Measurements from ENCODE around the gene METAP1D.
"Not testable (repeated sequence)": the region's sequence is repeated elsewhere in the genome, so short reads cannot be mapped to it uniquely, and the experiment has no call there.

Gene METAP1D

DNA sequence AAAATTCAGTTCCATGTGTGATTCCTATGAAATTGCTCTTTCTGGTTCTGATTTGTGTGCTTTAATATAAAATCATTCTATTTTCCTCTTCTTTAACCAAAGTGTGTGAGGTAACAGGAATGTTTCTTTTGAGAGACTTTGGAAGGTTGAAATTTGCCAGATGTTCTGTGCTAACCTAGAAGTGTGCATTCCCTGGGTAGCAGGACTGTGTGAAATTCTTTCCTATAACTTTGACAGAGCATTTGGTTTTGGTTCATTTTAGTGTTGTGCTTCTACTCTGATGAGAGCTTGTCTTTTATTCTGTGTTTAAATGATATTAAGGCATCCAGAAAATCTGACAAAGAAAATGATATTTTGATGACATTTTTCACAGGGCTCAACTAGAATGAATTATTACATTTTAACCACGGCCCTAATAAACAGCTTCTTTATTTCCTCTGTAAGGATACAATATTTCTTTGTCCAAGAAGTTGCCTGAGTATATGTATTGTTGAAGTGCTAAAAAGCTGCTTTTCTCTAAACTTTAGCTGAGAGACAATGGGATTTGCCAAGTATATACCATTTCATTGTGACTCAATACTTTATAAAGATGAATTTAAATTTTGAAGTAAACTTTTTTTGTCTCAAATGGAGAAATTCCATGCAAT lies 50.8 kb downstream of the METAP1D start:
- no peak for DNase-seq

DNA sequence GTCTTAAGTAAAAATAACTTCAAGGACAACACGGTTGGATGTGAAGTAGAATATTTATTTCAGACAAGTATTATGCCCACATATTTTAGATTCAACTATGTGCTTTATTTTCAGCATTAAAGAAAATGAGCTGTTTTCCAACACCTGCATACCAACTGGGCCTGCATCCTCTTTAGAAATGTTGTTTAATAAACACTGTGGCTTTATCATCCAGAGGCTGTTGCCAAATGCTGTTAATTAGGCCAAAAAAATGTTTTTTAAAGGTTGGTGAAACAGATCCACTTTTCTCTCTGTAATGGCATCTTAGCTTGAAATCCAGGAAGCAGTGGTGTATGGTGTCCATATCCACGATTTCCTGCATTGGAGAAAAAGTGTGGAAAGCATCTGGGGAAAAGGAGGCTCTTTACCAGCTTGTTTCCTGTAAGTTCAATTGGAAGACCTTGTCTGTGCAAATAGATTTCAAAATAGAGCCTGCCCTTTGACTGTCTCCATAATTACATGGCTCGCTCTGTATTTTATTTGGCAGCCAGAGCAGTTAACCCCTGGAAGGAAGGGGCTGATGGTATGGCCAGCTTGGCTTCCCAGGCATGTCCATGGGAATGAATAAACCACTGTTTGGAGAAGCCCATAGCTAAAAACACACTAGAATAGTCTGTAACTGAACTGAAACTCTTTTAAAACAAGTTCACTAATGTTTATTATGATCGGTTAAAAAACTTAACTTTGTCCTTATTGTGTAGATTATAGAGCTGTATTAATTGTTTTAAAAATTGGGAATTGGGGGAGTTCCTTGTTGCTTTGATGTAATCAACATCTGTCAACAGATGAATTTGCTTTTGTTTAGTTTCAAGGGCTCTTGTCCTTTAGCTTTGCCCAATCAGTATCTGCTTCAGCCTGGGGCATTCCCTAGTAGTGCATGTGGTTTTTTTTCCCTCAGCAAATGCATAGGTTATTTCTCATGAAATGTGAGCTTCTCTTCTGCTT lies 52.5 kb downstream of the METAP1D start:
- no peak for DNase-seq

DNA sequence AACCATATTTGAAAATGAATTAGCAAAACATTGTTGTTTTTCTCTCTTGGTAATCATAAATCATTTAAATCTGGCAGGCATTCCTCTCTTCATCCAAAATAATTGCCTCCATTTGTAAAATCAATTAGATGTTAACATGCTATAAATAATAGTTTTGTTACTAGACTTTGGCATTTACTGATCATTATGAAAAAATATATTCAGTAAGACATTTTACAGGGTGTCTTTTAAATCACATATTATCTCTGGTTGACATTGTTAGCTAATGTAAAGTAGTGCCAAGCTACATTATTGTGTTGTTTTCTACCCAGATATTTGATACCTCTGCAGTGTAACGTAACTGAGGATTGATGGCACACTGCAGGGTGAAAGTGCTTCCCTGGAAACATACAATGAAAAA lies 53.7 kb downstream of the METAP1D start:
- DNase-seq, result no peak

DNA sequence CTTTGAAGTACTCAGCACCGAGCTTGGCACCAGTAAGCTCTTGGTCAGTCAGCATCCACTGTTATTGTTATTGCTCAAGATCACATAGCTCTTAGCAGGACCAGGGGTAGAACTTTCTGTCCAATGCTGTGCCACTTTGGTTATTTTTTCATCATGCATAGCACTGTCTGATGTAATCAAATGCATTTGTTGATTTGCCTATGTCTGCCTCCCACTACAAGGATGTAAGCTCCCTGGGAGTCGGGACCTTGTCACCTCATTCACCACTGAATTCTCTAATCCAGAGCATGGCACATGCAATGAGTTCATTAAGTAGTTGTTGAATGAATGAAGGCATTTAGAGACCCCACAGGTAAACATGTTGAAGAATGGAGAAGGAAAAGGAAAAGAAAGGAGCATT lies 56.5 kb downstream of the METAP1D start:
- DNase-seq, result no peak

DNA sequence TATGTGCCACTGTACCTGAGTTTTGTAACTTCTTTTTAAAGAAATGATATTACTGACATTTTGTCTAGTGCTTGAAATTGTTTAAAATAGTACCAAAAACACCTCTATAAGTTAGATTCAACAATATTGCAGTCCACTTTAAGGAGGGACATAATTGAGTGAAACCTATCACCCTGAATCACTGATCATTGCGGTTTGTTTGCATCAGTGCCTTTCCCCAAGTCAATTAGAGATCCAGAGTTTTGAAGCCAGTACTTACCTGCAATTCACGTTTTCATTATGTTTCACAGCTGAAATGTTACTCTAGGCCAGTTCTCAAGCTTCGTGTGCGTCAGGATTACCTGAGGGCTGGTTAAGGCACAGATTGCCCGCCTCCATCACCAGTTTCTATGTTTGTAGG lies 58.9 kb downstream of the METAP1D start:
- DNase-seq, result no peak

DNA sequence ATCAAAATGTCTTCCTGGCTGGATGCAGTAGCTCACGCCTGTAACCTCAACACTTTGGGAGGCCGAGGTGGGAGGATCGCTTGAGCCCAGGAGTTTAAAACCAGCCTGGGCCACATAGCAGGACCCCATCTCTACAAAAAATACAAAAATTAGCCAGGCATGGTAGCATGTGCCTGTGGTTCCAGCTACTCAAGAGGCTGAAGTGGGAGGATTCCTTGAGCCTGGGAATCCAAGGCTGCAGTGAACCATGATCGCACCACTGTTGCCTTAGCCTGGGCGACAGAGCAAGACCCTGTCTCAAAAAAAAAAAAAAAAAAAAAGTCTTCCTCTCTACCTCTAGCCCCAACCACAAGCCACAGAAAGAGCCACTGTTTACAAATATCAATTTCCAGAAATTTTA lies 60.4 kb downstream of the METAP1D start:
- DNase-seq, result not testable (repeated sequence)

DNA sequence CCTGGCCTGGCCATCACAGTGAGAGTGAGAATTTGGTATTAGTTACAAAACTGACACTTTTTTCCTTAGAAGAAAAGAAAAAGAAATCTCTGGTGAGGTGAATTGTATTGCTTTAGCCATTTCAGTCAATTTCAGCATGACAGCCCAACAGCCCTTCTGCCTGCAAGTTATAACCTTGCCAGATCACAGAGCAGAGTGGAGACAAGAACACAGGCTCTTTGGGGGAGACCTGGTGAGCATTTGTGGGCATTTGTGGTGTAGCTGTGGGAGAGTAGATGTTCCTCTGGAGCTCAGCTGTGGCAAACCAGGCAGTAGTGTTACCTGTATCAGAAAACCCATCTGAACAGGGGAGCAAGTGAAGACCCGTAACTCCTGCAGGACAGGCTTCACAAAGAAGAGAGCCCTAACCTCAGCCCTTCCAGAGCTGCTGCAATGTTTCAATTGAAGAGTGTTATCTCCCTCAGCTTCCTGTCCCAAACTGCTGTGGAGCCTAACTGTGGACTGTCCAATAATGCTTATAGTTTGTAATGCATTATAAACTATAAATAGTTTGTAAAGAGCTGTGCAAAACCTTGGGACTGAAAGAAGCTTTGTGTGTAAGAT lies 62.8 kb downstream of the METAP1D start:
- DNase-seq, result no peak

DNA sequence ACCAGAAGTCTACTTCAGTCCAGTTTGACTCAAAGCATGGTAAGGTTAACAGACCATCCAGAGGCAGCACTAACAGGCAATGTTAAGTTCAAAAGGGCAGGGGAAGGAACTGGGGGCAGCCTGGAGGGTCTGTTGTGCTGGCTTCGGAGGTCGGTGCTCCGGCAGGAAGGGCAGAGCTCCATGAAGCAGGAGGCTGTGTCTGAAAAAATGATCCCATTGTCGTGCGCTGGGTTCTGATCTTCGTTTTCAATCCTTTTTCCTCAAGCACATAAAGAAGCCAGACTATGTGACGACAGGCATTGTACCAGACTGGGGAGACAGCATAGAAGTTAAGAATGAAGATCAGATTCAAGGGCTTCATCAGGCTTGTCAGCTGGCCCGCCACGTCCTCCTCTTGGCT lies 63.7 kb downstream of the METAP1D start:
- DNase-seq, result no peak

DNA sequence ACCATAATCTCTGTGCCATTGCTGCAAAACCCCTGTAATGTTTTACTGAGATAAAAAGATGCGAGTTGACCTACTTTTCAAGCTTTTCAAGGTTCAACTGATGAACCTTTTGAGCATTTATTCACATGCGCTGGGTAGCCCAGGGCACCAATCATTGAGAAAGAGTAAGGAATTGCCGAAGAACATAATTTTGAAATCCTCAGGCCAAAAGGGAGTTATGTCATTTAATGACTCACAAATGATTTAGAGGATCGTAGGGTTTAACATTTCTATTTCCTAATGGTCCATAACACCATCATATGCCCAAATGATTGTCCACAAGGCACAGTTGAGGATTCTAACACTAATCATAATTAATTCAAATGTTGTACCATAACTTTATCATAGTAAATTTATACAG lies 65.4 kb downstream of the METAP1D start:
- no peak for DNase-seq

DNA sequence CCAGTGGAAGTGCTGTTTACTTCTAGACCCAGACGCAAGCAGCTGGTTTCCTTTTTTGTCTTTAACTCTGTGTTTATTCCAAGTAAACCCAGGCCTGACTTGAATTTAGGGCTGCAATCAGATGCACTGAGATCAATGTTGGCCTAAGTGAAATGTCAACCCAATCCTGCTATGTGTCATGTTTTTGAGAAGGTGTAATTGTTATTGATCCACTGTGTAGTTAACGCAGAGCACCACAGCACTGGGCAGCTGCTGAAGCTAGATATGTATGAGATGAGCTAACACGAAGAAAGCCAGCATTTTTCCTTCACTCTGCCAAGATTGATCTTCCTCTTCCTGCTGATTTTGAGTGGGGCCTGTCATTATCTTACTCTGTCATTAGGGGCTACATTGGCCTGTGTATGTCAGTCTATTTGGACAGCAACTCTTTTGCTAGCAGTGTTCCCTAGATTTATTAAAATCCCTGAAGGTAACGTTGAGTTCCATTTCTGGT lies 66.7 kb downstream of the METAP1D start:
- no peak for DNase-seq

DNA sequence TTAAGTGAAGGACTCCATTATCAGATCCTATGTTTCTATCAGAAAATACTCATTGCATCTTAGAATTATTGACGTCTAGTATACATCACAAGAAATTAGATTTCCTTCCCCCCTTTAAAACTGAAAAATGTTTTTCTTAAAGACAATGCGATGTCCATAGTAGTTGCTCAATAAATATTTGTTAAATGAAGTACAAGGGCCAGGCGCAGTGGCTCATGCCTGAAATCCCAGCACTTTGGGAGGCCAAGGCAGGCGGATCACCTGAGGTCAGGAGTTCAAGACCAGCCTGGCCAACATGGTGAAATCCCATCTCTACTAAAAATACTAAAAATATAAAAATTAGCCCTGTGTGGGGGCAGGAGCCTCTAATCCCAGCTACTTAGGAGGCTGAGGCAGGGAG lies 68.2 kb downstream of the METAP1D start:
- not testable (repeated sequence) for DNase-seq

DNA sequence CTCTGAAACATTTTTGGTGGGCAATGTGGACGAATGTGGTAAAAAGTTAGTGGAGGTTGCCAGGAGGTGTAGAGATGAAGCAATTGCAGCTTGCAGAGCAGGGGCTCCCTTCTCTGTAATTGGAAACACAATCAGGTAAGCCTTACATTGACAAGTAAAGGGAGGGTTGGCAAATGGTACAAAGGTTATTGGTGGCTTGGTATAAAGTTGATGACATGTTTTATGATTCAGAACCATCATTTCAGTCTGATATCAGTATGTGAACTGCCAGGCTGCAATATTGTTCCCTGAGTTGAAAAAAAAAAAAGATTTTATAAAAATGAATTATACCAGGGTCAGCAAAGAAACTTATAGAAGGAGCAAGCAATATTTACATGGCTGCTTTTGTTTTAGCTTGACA lies 71.2 kb downstream of the METAP1D start:
- no peak for DNase-seq

DNA sequence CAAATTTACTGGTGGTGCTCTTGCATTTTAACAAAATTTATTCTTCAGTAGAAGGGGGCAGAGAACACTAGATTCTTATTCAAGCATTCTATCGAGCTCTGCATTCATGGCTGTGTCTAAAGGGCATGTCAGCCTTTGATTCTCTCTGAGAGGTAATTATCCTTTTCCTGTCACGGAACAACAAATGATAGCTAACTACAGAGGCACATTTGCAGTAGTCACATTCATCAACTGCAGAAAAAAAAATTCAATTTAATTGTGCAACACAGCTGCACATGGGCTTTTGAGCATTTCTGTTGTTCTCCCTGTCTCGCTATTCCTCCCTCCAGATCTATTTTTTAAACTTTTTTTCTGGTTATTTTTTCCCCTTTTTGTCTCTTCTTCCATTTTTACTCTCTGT lies 72.5 kb downstream of the METAP1D start:
- no peak for DNase-seq

DNA sequence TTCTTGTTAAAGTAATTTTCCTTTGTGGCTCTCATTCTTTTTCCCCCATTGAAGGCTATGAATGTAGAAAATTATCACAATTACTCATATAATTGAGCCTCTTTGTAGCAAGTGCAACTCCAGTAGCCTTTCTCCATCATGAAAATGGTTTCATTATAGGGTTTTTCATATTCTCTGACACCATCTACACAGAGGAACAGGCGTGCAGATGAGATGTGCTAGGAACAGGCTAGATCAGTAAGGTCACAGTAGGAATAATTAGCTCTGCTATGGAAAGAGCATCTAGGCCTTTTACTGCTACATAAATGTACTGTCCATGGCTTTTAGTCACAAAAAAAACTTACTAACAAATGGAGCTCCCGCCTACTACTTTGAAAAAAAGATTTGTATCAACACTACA lies 73.0 kb downstream of the METAP1D start:
- no peak for DNase-seq

DNA sequence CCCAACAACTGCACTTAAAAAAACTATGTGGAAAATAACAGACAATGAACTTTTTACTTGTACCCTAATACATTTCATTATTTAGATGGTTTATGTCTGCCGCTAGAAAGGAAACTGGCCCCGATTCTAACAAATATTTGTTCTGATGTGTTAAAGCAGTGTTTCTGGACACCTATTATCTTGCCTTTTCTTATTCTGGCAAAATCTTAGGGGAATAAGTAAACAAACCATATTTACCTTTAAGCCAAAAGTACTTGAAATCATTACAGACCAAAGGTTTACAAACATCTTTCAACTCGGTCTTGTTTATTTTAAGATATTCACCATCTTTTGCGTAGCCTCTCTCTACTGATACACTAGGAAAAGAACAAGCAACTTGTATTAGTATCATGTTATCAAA lies 73.8 kb downstream of the METAP1D start:
- DNase-seq, result no peak

DNA sequence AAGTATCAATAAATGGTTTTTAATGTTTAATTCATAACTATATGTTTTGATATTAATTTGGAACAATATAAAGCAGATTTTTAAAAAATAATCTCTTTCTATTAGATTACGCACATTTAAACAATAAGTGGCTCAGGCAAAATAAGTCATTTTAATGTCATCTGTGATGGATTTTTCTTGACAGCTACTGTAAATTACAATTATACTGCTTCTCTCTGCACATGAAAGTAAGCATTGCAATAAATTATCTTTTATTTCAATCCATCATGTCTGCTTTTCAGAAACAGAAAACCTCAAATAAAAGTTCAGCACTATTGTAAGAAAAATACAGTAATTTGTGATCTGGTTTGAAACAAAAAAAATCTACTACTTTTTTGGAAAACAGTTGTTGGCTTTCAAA lies 74.5 kb downstream of the METAP1D start:
- DNase-seq, result no peak

DNA sequence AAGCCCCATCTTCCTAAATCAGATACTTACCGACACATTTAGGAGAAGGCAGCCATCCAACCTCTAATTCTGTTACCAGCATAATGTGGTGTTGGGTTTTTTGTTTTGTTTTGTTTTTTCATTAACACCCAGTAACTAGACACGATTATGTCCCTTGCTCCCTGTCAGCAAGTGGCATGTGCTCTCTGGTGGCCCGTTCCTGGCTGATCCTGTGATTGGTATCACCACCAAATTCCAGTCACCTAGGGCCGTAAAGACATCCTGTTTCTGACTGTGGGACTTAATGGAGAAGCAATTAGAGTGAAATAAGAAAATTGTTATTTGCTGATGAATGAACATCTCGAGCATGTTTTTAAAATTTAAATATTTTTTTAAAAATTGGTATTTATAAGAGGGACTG lies 79.7 kb downstream of the METAP1D start:
- no peak for DNase-seq

DNA sequence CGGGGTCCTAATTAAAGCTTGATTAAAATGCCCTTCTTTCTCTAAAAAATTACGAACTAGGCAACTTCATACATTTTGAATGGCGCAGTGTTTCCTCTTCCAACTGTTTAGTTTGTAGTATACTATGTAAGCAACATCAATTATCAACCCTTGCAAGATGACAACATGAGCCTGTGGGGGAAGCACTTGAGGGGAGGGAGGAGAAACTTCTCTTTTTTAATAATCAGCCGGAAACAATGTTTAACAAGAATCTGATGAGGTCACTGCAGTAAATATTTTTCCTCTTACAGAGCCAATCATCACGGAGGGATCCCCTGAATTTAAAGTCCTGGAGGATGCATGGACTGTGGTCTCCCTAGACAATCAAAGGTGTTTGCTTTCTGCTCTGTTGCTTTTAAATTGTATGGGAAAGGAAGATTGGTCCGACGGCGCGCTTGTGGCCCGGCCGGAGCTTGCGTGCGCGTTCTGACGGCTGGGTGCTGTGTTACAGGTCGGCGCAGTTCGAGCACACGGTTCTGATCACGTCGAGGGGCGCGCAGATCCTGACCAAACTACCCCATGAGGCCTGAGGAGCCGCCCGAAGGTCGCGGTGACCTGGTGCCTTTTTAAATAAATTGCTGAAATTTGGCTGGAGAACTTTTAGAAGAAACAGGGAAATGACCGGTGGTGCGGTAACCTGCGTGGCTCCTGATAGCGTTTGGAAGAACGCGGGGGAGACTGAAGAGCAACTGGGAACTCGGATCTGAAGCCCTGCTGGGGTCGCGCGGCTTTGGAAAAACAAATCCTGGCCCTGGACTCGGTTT lies 80.3 kb downstream of the METAP1D start:
- DNase-seq, result no peak

DNA sequence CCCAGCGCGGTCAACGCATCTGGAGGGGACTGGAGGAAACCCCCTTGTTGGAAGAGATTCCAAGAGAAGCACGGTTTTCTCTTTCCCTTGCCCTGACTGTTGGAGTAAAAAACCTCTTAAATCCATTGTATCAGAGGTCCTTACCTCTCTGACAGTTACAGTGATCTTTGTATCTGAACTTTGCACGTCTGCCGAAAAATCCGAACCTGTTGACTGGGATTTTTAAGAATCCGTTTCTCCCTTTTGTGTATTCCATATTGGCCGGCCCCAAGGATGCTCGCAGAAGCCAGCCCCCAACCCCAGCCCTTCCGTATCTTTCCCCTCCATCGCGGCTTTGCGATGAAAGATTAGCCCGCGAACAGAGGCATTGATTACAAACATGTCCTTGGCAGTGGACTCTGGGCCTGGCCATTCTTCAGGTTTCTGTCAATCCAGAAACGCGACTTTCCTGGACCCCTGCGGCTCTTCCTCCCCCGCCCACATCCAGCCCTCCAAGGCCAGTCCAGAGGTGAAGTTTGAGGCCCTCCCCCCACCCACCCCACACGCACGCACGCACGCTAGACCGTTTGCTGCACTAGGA lies 81.0 kb downstream of the METAP1D start:
- no peak for DNase-seq

DNA sequence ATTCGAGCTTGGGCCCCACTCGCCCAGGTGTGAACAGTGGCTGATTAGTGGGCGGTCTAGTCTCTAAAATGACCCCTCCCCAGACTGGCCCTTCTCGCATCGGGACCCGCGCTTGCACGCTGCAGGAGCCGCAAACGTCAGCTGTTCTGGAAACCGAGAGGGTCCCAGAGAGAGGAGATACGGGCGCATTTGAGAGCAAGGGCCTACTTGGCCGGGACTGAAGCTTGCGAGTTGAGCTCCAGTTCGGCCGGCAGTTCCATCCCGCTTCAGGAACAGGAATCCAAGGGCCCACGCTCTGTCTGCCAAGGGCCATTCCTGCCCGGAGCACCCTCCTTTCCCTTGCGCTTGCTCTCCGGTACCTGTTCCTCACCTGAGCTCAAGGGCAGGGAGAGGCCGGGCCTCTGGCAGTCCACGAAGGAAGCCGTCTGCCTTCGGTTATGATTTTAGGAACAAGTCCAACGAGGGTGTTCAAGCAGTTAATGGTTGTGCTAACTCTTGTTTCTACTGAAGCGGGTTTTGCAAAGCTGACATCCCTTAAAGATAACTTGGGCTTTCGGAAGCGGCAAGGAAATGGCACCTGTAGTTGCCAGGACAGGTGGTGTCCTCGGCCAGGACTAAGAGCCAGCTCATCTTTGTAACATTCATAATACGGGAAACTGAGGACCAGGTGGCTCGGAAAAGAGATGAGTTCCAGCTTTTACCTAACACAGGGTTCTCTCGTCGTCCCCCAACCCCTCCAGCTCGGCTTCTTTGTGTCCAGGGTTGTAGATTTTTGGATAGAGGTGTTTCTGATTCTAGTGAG lies 81.7 kb downstream of the METAP1D start:
- no peak for DNase-seq

DNA sequence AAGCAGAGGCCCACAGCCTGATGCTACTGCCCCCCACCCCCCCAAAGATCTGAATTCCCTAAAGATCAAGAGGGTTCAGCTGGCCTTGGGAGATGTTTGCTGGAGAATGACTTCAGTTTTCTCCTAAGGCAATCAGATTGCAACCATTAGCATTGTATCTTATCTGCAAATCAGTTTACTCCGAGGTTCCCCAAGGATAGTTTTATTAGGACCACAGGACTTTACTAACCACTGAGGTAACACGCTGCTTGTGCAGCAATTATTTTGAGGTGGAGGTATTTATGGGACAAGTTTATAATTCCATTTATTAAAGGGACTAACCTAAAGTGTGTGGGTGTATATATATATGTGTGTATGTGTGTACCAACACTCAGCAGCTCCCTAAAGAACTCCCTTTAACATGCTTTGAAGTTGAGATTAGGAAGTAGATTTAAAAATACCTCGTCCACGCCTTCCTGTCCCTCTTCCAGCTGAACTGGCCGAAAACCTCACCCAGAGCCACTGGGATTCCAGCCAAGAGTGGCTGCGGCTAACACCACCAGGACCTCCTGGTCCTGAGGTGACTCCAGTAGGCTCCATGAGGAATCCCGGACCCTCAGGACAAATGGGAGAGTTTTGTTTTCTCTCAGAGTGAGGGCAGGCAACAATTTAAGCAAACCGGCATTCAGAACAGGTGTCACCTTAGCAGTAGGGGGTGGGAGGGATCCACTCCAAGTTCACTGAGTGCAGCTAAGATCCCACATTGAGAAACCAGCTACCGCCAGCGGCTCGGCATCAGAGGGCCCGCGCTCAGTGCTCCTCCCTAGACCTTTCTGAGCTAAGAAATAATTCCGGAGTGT lies 82.6 kb downstream of the METAP1D start:
- no peak for DNase-seq

Measured in RPMI8226 (cell line).